ENCODE results near the gene YWHAQ.

DNA sequence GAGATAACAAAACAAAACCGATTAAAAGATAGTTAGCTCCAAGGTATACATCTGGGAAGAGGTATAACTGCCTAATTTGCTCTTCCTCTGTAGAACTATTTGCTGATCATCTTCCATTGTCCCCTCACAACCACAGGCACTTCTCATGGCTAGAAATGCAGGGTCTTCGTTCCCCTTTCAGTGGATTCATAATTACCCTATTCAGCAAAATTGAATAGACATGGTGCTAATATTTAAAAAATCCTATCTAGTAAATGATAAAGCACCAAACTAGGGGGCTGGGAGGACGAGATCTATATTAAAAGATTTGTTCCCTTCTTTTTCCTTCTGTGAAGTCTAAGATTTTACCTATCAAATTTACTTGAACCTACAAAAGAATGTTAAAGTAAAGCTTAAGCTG is 44.3 kb downstream of the YWHAQ start:
- TF ChIP-seq EZH2 (IDR thresholded peaks at IDR 0.05) (no peak), POLR2AphosphoS5 (IDR thresholded peaks at IDR 0.05; ENCODE audit: borderline replicate concordance, low read depth, low read length) (no peak)

Data from SK-N-MC (cell line).